Fibroblast of mammary gland (primary cell): ENCODE results near the gene FSTL5.
"Not testable (repeated sequence)": the region's sequence is repeated elsewhere in the genome, so short reads cannot be mapped to it uniquely, and the experiment has no call there.

Experiments used
- DNase-seq: peaks from one replicate; pipeline ENCODE4 v3.0.0-alpha.2; 2010; ENCODE audit warnings: low read depth
- H3K4me3 ChIP-seq: 2 replicates; pipeline ENCODE4 v1.5.1; 2011; ENCODE audit warnings: low read depth, mild to moderate bottlenecking, low read length, moderate library complexity; ENCODE audit not compliant: control insufficient read depth
- CTCF ChIP-seq: conservative IDR thresholded peaks from 2 replicates; pipeline ENCODE4 v1.5.1; 2011; ENCODE audit warnings: low read depth, low read length, inconsistent platforms; ENCODE audit not compliant: control insufficient read depth, insufficient read depth

The FSTL5 gene

GRCh38 chr4:162163892-162164759 is at the start of gene FSTL5:
Gene FSTL5, minus strand, starts transcription at chr4:162164000. Its CDS starts 52,604 bp downstream, at chr4:162111396.
- no peak within 1 kb of the TSS for H3K4me3 ChIP-seq
- DNase-seq = peak; percentile 12

DNA sequence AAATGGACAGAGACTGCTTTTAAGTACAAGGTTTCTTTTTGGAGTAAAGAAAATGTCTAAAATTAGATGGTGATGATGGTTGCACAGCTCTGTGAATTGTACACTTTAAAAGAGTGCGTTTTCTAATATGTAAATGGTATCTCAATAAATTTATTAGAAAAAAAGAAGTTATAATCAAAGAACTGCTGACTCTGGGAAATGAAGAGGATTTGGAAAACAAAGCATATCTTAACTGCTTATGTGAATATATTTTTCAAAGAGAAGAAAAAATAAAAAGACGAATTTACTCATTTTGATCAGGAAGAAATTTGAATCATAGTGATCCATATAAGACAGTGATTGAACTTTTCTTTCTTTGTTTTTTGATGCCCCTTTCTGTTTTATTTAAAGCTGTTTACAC is 45.9 kb upstream of the FSTL5 start:
- no peak overlapping the region for H3K4me3 ChIP-seq
- TF ChIP-seq CTCF = no peak
- DNase-seq = no peak

More at GRCh38 chr4:162163892-162164759, at the start of gene FSTL5:
- no peak for TF ChIP-seq CTCF

- DNase-seq, H3K4me3 ChIP-seq: not testable (repeated sequence)
Measured at GRCh38 chr4:162203478-162203877, 39.7 kb upstream of the FSTL5 start.

- TF ChIP-seq CTCF = no peak
- H3K4me3 ChIP-seq = no peak overlapping the region
- DNase-seq = no peak
Measured at GRCh38 chr4:162201673-162202072, 37.9 kb upstream of the FSTL5 start.

DNA sequence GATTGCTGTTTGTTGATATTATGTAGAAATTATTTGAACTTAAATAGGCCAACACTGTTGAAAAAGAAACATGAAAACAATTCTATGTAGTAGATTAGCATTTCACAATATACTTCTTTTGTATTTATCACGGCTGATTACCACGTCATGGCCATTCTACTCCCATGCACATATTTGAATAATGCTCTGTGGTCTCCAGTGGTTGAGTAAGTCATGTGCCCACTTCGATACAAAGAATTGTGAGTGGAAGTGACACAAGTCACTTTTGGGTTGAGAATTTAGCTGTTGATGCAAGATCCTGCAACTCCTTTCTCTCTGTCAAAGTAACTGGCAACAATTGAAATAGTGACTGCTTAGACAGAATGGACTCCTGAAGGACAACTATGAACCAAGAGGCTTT is 6.7 kb upstream of the FSTL5 start:
- H3K4me3 ChIP-seq = no peak overlapping the region
- no peak for DNase-seq
- TF ChIP-seq CTCF = no peak

DNA sequence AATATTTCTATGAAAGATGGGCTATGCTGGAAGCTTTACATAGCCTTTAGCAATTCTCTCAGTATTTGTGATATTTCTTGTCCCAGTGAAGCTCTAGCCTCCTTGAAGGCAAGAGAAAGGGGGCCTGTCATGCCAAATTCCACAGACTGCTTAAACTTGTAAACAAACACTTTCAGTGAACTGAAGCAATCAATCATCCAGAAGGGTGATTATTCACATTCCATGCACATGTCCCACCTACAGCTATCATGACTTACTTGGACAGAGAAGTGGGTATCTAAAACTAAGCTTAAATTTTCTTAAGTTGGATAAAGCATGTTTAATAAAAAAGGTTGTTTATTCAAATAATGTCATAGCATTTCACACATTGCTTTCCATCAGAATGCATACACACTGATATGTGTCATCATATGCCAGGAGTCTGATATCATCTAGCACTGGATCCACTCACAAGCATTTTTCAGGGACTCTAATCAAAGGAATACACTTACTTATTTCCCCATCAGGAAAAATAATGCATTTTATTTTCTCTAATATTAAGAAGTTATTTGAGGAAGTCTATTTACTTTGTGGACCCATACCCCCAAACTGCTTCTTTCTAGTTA is 1.2 kb upstream of the FSTL5 start:
- TF ChIP-seq CTCF = no peak
- no peak overlapping the region for H3K4me3 ChIP-seq
- no peak for DNase-seq

DNA sequence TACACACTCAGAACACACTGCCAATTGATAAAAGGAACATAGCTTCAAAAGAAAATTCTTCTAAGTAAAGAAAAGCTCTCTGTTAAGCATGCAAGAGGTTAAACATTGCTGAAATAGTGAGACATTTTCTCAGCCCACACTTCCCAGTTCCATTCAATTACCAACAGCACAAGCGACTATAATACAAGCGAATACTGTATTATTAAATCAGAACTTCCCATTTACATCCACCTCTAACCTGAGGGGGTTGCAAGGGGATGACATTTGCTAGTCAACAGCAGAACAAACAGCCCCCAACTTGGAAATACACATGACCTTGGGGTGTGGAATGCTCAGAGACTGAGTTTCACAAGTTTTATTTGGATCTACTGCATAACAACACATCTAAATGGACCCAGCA is 1.1 kb downstream of the FSTL5 start:
- TF ChIP-seq CTCF = no peak
- H3K4me3 ChIP-seq = no peak overlapping the region
- no peak for DNase-seq
